Hypothalamus (tissue), 51 donors: ENCODE results near the gene DIRAS2.
A peak's percentile ranks its signal among the peaks of the same experiment; 100 is the strongest.

Source experiments
- DNase-seq, 51 donors: peaks; one replicate each; lab custom pipeline; 2025; lab: John Stamatoyannopoulos, UW

Gene DIRAS2

DNA sequence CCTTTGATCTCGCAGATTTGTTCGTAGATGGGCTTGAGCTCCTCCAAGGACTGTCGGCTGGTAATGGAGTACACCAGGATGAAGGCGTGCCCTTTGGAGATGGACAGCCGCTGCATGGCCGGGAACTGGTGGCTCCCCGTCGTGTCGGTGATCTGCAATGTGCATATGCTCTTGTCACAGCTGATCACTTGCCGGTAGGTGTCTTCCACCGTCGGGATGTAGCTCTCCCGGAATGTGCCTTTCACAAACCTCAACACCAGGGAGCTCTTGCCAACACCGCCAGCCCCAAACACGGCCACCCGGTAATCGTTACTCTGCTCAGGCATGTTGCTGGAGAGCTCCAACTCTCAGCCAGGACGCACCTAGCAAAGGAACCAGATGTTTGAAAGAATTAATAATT is 29.1 kb downstream of the DIRAS2 start:
- DNase-seq: no peak

DNA sequence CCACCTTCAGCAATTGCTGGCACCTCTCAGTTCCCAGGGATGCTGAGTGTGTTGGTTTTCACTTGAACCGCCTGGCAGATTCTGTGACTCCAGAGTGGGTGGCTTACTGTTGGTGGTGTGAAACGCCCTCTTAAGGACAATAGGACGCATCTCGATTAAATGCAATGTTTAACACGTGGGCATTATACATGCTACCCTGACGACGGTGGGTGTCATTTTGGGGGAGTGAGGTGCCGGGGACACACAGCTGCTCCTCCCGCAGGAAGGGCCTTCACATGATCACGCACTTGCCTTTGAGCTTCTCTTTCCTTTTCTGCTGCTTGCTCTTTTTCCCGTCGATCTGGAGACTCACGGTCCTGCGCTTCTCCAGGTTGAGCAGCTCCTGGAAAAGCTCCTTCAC is 29.7 kb downstream of the DIRAS2 start:
- DNase-seq: peak in 1 of 51 donors; percentile 32

DNA sequence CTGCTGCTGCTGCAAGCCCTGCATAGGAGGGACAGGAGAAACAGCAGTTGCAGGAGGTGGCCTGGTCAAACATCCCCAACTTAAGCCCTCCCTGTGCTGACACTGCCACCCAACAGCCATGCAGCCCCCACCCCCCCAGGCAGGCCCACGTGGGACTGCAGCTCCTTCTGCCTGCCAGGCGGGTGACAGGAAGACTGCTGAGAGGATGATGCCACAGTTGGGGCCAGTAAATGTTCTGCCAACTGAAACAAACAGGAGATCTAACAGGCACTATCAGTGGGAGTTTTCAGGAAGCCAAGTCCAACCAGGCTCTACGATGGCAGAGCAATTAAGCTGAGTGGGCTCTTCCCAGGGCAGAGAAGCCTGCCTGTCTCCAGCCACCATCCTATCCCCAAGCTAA is 31.1 kb downstream of the DIRAS2 start:
- DNase-seq: peak in 1 of 51 donors; percentile 47

DNA sequence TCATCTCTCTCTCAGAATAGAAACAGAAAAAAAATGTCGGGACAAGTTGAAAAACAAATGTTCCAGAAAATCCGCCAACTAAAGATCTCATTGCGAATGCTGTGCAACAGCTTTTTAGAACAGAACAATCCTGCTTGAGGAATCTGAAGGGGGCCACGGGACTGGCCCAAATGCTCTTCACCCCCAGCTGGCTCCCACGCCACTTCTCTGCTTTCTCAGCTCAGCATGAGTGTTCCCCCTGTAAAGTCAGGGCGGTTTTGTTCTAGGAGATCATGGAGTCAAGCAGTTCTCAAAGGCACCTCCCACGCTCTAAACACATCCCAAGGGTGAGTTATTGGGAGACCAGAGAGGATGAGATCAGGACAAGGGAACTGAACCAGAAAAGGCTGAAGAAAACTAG is 31.5 kb downstream of the DIRAS2 start:
- peak in 1 of 51 donors; percentile 47 for DNase-seq

DNA sequence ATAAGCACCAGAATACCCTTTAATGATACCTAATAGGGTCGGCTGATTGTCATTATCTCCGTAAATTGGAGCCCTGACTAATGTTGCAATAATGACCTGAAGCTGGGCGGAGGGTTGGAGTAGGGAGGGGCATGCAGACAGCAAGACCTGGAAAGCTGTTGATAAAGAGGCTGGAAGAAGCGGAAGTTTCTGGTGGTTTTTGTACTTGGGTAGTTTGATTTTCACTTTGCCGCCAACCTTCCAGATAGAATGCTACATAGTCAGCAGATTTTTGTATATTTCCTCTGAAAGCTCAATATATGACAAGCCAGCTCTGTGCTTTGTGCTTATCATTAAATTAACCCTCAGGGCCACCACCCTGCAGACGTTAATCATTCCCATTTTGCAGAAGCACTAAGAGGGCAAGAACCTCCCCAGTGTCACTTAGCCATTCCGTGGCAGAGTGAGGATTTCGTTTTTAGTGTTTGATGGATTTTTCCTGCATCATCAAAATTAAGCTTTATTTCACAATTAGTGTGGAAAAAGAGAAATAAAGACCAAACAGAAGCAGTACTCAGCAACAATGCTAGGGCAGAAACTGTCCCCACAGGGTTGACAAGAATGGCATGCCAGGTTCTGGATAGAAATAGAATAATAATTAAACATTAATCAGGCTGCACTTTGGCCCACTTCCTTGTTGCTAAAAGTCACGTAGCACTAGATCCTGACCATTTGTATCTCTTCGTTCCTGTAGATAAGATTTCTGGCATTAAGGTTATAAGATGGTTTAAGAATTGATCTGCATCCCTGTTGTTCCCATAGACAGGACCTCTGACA is 34.7 kb downstream of the DIRAS2 start:
- DNase-seq: no peak

DNA sequence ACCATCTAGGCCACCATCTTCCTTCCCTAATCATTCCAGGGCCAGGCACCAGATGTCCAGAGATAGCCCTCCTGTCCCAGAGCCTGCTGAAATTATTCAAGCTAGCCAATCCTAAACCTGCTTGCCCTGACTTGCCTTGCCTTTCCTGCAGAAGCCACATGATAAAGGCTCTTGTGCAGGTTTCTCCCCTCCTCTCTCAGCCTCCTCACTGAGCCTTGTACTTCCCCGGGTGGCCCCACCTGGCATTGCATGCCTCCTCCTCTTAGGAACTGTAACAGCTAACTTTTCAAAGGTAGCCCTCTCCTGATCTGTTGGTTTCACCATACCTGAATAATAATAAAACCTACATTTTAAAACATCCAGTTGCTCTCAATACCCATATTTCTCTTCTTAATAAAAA is 42.6 kb downstream of the DIRAS2 start:
- no peak for DNase-seq

DNA sequence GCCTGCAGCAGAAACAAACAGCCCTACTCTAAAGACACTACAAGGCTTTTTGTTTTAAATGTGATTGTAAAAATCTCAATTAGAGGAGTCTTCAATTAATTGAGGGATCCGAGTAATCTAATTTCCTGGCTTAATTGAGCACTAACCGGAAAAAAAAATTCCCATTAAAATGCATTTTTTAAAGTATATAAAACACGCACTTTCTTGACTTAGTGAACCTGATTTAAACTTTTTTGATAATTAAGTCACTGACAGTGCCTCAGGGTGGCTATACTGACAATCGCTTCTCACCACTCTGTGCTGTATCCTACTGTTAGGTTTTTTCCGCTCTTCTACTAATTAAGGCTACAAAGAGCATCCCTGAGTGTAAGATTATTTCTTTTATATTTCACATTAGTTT is 44.4 kb downstream of the DIRAS2 start:
- DNase-seq: no peak

DNA sequence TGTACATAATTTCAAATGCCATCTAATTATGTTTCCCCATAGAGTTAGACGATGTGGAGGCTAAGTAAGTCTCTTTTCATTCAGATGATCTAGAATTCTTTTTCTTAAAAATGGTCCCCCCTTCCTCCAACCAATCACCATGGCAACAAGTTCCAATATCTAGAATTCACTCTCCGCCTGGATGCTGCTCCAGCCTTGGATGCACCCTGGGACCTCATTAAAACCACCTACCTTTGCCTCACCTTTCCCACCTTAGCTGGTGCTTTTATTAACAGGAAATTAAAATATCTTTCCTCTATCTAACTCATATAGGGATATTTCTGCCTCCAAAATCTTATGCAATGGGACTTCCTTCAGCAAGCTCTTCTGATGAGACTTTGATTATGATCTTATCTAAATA is 49.0 kb downstream of the DIRAS2 start:
- no peak for DNase-seq

DNA sequence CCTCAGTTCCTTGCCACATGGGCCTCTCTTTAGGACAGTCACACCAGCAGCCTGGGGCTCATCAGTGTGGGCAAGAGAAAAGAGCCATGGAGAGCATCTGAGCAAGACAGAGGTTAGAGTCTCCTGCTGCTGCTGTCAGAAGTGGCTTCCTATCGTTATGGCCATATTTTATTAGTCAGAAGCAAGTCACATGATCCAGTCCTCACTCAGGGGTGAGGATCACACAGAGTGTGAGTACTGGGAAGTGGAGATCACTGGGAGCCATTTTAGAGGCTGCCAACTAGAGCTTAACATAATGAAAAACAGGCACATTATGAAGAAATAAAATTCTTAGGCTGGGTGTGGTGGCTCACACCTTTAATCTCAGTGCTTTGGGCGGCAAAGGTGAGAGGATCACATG is 62.0 kb downstream of the DIRAS2 start:
- DNase-seq: no peak

DNA sequence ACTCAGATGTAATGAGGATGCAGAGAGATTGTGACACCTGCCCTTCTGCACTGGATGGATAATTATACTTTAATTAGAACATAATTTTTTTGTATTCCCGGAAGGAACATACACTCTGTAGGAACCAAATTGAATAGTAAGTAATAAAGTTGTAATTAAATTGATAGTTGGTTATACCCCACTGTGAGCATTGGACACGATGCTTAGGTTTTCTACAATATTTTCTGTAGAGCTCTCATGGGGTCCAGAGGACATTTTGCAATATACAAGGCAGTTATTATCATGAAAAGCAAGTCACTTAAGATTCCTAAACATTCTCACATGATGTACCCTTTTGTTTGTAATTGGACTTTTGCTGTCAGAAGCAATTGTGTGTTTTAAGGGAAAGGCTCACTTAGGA is 63.4 kb downstream of the DIRAS2 start:
- no peak for DNase-seq

DNA sequence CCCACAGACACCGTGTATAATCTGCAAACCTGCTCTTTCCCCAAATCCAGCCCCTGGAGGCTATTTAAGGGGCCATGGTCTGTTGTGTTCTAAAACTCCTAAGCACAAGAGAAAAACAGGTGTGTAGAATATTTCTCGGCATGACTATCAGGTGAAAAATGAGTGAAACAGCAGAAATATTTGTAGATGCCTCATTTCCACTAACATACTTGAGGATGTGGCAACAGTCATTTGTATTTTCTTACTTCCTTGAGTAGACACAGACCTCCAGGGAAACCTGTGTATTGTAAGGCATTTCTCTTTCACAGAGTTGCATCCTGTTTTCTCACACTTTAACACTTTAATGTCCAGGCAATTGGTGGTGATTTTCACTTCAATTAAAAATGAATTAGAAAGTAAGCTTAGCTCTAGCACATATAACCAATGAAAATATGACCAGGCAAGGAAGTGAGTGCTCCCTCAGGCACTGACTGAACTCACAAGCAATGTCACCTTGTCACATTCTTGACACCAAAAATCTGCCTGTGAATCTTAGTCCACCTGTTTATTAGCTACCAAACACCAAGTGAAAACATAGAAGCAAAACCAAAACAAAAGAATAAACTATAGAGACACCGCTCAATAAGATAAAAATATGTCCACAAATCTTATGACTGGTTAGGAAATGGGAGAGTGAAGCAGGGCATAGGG is 64.4 kb downstream of the DIRAS2 start:
- no peak for DNase-seq

DNA sequence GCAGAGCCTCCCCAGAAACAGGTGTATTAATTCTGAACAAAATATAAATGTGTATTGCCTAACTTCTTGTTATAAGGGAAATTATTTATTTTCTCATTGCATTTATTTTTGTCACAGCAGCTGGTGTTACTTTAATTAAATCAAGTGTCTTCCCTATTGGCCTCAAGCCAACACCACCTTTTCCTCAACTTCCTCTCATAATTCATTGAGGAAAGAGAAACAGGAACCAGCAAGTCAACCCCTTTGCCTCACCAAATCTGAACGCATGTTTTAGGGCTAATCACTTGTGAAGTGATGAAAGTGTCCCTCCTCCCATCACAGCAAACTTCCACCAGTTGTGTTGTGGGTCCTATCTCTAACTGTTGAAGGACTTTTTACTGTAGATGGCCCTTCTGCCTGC is 73.1 kb downstream of the DIRAS2 start:
- DNase-seq: no peak

DNA sequence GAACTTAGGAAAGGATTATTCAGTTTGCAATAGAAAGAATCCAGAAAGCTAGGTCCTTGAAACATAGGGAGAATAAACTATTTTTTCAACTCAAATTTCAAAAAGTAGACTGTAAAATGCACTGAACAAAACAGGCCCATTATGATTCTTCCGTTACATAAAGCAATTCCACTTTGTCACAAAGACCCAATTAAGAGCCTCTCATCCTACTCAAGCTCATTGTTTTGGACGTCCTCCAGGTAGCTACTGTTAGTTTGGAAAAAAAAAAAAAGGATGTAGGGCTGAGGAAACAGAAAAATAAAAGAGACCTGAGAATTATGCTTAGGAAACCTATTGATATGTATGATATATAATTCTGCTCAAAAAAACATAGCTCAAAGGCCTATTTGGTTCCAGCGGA is 74.0 kb downstream of the DIRAS2 start:
- no peak for DNase-seq

DNA sequence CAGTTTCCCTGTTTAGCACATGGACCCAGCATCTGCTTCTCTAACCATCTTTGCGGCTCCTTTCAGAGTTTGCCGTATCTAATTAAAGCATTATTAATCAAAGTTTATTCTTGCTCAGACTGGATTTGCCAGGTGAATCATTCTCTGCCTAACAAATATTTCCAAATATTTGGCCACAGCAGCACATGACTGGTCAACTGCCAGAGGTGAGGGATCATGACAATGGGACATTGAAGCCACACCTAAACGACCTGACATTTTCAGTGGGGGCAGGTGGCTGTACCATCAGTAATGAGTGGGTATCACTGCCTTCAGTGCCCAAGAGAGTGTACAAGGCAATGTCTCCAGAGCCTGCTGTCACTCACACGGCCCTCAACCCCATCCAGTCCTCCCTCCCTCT is 80.4 kb downstream of the DIRAS2 start:
- DNase-seq: no peak
